ENCODE data around the gene SLIRP.
"Not testable (repeated sequence)": the region's sequence is repeated elsewhere in the genome, so short reads cannot be mapped to it uniquely, and the experiment has no call there.

The SLIRP gene

DNA sequence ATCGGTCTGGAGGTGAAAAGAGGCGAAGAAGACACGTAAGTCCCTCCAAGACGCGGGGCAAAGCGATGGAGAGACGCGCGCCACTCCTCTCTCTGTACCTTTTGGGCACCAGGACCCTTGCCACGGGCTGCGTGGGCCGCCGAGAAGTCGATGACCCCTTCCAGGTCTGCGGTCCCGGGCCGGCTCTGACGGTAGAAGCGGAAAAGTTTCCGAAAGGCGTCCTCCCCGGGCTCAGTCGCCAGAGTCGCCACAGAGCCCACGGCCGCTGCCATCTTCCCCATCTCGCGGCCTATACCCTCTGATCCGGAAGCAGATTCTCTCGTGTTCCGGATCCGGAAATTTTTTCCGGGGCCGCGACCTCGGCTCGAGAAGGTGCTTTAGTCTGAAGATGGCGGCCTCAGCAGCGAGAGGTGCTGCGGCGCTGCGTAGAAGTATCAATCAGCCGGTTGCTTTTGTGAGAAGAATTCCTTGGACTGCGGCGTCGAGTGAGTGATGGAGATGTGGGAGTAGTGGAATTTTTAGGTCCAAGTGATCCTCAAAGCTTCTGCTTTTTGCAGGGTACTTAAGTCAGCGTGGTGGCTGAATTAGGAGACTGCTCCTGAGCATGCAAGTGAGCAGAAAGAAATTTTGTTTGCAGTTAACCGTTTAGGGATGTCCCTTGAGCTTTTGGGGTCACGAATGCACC lies at the start of gene SLIRP, which contains the start of gene ALKBH1:
TSS of gene SLIRP (plus strand) at position 380 of the 685 bp plus-strand sequence. CDS start at position 389, 9 bp downstream.
TSS of gene ALKBH1 (minus strand) at position 300 of the 685 bp plus-strand sequence. CDS start at position 281, 19 bp downstream.
- peak; percentile 95 for DNase-seq

DNA sequence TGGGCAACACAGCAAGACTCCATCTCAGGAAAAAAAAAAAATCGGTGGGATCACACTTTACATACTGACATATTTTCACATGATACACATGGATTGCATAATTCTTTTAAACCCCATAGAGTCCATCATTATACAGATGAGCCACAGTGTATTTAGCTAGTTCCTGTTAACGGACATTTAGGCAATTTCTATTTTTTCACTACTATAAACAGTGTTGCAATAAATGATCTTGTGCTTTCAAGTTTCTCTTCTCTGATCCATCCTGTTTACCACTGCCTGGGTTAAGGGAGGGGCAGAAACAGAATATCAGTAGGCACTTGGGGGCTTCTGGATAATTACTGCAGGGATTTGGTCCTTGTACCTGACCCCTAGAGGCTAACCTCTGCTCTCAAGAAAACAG lies 48.1 kb upstream of the SLIRP start:
- DNase-seq: no peak

DNA sequence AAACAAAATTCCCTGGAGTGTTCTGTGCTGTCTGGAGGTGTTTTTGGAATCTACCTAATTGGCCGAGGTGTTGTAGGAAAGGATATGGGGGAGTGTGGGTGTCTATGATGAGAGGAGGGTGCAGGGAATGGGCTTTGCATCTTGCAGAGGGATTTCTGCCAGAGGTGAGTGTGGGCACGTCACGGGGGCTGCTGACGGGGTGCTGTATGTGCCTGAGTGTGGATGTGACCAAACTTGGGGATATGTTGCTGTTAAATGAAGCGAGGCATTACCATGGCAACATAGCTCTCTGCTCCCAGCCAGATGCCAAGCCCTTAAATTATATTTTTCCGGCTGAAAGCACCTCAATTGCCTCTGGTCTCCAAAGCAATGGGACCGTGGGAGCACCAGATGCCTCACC lies 47.1 kb upstream of the SLIRP start:
- no peak for DNase-seq

DNA sequence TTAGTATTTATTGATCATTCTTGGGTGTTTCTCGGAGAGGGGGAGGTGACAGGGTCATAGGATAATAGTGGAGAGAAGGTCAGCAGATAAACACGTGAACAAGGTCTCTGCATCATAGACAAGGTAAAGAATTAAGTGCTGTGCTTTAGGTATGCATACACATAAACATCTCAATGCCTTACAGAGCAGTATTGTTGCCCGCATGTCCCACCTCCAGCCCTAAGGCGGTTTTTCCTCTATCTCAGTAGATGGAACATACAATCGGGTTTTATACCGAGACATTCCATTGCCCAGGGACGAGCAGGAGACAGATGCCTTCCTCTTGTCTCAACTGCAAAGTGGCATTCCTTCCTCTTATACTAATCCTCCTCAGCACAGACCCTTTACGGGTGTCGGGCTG lies 46.3 kb upstream of the SLIRP start:
- not testable (repeated sequence) for DNase-seq

DNA sequence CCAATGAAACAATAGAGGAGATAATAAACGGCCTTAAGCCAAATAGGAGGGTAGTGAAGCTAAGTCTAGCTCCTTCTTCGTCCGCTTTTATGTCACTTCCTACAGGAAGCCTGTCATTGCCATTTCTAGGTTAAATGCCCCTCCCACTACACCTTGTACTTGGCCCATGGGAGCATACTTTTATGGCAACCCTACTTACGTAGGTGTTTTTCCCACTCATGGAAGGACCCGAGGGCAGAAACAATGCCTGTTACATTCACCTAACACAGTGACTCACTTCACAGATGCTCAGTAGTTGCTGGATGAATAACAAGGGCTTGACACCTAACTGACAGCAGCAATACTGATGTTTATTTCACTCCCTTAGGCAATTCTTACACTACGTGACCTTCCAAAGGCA lies 44.6 kb upstream of the SLIRP start:
- DNase-seq: no peak

DNA sequence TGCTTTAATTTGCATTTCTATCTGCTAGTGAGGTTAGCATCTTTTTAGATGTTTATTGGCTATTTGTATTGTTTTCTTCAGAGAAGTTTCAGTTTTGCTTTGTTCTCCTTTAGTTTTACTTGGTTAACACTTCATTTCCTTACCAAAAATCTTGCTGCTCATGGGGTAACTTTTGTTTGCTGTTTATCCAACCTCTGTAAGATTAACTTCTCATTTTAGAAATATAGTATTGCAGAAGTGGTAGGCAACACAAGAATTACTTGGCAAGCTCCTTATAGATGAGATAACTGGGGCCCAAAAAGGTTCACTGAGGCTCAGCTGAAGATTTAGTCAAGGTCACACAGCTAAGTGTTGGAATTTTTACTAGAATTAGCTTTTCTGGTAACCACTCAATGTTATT lies 40.6 kb upstream of the SLIRP start:
- DNase-seq: no peak

DNA sequence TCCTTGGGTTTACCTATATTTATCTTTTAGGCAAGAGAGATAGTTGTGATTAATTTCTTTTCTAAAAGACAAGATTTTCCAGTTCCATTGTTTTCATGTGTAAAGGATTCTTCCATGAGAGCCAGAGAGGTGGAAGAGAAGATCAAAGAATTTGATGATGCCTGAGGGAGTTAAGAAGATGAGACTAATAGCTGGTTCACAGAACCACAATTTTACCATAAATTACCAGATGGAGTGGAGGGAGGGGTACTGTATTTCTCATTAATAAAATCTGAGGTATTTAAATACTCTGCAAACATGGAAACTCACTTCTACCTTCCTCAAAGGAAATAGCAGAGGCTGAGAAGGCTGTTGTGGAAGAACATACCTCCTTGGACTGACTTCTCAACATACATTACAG lies 34.7 kb upstream of the SLIRP start:
- no peak for DNase-seq

DNA sequence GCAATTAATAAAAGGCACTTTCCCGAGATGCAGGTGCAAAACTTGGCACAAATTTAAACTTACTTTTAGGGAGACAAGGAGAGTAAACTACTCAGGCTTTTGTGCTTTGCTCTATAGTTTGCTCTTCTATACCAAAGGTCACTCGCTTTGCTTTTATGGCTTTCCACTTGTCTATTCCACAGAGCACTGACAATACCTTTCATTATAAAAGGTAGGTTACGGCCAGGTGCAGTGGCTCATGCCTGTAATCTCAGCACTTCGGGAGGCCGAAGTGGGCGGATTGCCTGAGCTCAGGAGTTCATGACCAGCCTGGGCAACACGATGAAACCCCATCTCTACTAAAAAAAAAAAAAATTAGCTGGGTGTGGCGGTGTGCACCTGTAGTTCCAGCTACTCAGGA lies 33.0 kb upstream of the SLIRP start:
- DNase-seq: no peak

DNA sequence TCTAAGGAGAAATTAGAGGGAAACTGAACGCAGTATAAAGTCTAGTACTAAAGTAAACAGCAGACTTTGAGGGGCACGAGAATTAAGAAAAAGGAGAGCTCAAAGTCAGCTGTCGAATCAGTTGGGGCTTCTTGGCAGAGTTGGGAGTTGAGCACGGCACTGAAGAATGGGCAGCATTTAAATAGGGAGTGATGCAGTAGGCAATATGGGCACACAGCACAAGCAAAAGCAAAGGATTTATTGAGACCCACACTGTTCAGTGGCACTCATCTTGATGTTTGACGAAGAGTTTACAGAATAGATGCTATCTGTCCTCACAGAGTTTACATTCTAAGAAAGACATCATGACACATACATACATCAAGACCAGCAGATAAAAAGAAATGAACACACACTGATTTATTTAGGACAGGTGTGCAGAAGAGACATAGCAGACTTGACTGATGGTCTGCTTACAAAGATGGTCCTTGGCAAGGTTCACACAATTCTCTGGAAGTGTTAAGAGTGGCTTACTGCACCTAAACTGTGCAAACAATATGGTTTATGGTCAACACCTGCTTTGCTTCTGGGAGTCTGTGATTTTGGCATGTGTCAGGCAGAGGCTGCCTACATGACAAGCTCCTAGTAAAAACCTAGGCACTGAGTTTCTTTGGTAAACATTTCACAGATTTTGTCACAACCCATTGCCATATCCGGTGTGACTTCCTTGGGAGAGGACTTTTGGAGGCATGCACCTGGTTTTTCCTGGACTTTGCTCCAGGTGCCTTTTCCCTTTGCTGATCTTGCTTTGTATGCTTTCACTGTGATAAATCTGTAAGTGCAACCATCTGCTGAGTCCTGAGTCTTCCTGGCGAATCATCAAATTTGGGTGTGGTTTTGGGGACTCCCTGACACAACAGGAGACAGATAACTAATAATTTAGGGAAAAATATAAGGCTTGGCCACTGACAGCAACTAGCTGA lies 26.4 kb upstream of the SLIRP start:
- no peak for DNase-seq

DNA sequence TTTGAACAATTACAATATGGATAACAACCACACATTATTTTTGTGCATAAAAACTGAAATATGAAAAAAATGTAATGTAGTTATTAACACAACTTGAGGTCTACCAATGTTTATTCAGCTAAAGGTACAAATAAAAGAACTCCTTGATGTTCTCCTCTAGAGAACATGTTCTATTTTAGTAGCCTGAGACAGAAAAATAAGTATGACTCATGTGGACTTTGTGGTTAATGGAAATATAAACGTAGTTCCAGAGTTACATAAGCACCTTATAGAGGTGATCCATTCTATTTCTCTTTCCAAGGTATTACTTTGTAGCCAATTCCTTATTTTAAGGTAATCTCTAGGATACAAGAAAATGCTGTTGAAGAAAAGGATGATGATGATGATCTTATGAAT lies 25.7 kb upstream of the SLIRP start:
- no peak for DNase-seq

DNA sequence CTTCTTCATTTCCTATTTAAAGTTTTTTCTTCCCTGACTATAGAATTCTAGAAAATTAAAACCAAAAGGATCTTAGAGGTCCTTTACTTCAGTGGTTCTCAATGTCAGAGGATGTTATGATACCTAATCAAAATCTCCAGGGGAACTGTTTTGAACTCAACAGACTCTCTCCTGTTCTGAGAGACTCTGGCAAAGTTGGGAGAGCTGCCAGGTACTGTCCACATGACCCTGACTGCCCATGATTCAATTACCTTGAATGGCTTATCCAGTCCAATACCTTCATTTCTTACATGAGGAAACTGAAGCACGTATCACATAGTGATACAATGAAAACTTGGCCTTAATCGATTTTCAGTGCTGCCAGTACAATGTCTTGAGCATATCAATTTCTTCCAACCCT lies 16.6 kb upstream of the SLIRP start:
- no peak for DNase-seq

DNA sequence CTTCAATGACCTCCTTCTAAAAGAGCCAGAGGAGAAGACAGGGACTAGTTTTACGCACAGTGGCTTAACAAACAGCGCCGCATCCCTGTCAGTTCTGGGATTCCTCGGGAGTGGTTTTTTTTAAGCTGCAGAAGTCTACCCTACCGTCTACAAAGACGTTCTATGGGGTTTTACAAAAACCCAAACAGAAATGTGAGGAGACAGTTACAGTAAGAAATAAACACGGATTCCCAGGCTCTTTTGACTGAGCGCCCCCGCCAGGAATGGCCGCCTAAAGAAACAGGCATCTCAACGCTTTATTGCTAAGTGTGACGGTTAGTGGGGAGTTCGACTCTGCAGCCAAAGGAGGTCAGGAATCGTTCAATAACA lies 564 bp upstream of the SLIRP start:
- DNase-seq: no peak

DNA sequence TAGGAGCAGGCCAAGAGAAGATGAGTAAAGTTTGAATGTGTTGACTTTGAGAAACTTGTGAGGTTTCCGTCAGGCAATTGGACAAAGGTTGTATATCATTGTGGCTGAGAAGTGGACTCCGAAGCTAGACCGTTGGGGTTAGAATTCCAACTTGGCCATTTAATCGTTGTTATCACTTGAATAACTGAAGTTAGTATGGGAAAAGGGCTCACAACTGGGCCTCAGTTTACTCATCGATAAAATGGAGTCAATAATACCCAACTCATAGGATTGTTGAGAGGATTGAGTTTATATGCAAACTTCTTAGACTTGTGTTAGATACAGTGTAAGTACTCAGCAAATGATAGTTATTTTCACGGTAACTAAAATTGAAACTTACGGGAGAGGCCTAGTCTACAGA lies 846 bp downstream of the SLIRP start:
- no peak for DNase-seq

DNA sequence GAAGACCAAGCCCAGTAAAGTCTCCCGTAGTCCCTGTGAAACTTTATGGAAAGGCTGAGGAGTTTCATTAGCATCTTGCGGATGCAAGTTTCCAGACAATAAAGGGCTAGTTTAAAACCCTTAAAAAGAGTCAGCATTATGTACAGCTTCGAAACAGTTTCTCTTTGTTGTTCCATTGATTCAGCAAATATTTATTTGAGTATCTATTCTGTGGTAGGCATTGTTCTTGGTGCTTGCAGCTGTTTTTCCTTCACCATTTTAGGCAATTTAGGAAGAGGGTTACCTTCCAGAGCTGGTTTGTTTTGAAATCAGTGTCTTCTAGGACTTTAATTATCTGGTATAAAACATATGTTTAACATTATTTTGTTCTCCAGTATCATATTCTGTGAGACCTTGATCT lies 1.5 kb downstream of the SLIRP start:
- no peak for DNase-seq

DNA sequence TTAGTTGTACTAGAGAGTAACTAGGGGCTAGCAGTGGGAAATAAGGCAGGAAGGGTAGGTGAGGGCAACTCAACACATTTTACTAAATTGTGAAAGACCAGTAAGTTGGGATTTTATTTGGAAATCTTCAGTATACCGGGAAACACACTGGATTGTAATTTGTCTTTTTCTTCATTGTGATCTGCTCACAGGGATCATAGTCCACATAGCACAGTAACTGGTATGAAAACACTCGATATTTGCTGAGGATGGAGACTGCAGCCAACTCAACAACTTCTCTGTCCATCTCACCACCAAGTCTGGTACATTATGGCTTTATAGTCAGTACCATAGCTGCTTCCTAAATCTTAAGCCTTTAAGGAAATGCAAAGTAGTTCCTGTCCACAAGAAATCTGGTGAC lies 2.5 kb downstream of the SLIRP start:
- DNase-seq: no peak

DNA sequence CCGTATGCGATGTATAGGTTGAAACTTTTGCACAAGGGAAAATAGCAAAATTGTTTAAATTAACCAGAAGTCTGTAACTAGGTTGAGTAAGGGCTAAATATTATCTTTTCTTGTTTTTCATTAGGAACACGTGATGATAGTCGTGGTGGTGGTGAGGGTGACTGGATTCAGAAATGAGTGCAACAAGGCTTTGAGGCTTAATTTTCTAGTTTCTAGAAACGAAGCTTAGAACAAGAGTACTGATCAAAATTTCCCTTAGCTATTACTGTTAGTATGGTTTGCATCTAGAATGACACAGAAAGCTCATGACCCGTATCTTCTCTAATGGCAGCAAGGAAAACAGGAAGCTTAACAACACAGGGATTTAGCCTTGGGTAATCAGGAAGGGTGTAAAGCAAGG lies 7.0 kb downstream of the SLIRP start:
- no peak for DNase-seq

DNA sequence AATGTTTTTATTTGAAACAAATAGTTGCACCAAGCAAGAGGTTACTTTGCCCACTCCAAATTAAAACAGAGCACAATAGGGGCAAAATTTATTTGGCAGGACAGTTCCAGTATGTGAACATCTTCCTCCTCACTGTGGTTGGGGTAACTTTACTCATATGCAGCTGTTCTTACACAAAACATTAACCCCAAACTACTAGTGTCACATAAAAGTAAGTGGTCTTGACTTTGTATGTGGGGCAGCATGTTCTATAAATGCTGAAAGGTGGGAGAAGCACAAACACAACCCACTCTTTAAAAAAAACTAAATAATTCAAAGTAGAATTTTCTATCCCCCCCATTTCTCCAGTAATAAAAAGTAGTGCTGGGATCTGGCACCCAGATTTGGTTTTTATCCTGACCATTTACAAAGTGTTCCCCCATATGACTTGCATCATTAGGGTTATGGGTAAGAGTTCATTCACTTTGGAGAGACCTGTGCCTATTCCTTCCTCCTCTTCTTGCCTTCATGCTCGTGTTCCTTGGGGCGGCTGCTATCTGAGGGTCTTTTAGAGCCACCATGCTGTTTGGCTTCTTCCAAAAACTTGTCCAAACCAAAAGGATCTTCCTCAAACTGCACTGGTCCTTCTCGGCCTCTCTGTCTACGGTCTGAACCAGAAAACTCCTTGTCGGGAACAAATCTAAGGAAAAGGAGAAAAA lies 9.9 kb downstream of the SLIRP start:
- no peak for DNase-seq

DNA sequence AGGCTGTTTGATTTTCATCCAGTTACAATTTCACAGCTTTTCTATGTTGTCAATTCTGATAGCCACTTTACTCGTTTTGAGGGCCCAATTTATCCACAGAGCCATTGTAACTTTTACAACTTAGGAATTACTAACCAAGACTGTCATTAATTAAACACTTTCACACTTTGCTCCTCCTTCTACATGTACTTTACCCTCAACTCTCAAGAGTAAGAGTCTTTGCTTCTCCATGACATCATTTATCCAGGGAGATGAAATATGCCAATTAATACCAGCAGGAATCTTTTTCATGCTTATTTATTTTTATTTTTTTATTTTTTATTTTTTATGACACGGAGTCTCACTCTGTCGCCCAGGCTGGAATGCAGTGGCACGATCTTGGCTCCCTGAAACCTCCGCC lies 13.5 kb downstream of the SLIRP start:
- no peak for DNase-seq

DNA sequence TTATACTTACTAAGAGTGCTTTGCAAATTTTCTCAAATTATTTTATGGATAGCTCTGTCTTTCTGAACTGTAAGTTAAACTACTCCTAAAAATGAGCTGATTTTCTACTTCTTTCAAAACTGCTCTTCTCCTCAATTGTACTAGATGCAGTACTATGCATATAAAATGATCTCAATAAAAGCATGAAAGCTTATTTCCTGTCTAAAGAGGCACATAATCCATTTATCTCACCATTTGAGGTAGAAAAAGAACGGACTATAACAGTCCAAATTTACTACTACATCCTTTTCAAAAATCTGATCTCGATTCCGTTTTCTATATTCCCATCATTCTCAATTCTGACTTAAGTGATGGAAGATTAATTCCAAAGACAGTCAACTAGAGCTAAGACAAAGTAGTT lies 14.4 kb downstream of the SLIRP start:
- DNase-seq: no peak

DNA sequence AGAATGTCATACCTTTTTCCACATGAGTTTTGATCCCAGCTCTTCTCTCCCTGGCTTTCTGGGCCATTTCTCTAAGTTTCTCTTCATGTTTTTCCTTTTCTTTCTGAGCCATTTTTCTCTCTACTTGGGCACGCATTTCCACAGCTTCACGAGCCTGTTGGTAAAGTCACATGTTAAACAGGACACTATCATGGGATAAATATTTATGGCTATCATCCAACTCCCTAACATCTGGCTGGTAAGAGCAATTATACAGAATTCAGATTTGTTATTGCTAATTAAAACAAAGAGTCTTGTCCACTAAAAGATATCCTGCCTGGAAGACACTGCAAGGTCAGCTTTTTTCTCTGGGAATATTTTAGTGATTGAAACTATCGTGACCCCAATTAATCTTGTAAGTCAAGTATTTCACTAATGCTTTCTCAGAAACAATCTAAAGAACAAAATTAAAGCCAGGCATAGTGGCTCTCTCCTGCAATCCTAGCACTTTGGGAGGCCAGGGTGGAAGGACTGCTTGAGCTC lies 23.1 kb downstream of the SLIRP start:
- no peak for DNase-seq

DNA sequence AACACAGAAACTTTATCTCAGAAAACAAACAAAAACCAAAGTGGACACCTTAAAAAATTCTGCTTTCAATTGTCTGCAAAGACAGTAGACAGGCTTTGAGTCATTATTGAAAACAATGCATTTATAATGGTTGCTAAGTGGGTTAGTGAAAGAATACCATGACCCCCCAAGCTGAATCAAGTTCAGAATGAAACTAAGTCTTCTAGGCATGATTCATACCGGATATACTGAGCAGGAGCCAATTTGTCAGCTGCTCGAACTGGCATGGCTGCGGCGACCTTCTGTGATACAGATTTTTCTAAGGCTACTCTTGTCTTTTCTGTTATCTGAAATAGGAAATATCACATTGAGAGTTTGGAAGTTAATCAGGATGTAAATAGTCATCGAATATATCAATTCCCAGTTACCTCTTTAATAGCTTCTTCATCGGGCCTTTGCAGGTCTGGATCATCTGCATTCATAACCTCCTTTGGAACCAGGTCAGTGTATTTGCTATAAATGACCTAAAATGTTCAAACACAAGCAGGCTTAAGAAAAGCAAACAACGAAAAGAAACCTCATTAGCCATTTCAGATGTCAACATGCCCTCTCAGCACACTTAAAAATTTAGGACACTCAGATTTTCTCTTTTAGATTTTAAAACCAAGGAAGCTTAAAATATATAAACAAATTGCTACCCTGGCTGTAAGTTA lies 30.8 kb downstream of the SLIRP start:
- DNase-seq: peak; percentile 70

DNA sequence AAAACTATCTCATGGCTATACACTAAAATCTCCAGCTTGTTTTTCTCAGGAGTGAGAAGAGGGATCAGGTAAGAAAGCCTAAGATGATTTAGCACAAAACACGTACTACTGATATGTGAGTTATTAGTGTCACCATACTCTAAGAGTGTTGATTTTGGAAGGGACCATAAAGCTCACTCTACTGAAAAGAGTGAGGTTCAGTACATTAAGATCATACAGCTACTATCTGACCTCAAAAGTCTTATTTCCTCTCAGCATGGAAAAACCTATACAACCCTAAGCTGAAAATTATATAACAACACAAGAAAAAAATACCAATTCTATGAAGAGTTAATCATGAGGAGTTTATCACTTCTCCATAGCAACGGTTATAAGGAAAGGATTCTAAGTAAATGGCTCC lies 33.5 kb downstream of the SLIRP start:
- DNase-seq: no peak

Data from activated effector memory CD4-positive, alpha-beta T cell treated with anti-CD3 and anti-CD28 coated beads, Interleukin-2, amount 50 U/mL, for 16 hours (primary cell).